ENCODE results near the gene SNRPA1.

SNRPA1 gene

GRCh38 chr15:101262551-101262950 is 32.5 kb downstream of the SNRPA1 start:
- Histone ChIP-seq H4K20me1 (ENCODE audit: insufficient read depth) (no peaks in the 10 kb centered on the region), H3K36me3 (ENCODE audit: insufficient read depth) (no peaks in the 10 kb centered on the region), H3K4me2 (no peak overlapping the region), H2AFZ (ENCODE audit: low read depth) (no peak overlapping the region), H3K9ac (no peak overlapping the region), H3K27me3 (ENCODE audit: insufficient read depth, low read depth) (no peaks in the 10 kb centered on the region), H3K4me1 (ENCODE audit: low read depth, poor library complexity, severe bottlenecking) (peaks cover 66% of the 10 kb centered on the region), H3K79me2 (ENCODE audit: insufficient read depth, low read depth) (no peaks in the 10 kb centered on the region), H3K27ac (no peak overlapping the region), H3K4me3 (IDR thresholded peaks at IDR 0.05; ENCODE audit: insufficient read depth, low read depth, low read length) (no peak overlapping the region)
- TF ChIP-seq, protein P1, sequence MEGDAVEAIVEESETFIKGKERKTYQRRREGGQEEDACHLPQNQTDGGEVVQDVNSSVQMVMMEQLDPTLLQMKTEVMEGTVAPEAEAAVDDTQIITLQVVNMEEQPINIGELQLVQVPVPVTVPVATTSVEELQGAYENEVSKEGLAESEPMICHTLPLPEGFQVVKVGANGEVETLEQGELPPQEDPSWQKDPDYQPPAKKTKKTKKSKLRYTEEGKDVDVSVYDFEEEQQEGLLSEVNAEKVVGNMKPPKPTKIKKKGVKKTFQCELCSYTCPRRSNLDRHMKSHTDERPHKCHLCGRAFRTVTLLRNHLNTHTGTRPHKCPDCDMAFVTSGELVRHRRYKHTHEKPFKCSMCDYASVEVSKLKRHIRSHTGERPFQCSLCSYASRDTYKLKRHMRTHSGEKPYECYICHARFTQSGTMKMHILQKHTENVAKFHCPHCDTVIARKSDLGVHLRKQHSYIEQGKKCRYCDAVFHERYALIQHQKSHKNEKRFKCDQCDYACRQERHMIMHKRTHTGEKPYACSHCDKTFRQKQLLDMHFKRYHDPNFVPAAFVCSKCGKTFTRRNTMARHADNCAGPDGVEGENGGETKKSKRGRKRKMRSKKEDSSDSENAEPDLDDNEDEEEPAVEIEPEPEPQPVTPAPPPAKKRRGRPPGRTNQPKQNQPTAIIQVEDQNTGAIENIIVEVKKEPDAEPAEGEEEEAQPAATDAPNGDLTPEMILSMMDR (conservative IDR thresholded peaks at IDR 0.05; ENCODE audit: low read depth, low read length): no peak

DNA sequence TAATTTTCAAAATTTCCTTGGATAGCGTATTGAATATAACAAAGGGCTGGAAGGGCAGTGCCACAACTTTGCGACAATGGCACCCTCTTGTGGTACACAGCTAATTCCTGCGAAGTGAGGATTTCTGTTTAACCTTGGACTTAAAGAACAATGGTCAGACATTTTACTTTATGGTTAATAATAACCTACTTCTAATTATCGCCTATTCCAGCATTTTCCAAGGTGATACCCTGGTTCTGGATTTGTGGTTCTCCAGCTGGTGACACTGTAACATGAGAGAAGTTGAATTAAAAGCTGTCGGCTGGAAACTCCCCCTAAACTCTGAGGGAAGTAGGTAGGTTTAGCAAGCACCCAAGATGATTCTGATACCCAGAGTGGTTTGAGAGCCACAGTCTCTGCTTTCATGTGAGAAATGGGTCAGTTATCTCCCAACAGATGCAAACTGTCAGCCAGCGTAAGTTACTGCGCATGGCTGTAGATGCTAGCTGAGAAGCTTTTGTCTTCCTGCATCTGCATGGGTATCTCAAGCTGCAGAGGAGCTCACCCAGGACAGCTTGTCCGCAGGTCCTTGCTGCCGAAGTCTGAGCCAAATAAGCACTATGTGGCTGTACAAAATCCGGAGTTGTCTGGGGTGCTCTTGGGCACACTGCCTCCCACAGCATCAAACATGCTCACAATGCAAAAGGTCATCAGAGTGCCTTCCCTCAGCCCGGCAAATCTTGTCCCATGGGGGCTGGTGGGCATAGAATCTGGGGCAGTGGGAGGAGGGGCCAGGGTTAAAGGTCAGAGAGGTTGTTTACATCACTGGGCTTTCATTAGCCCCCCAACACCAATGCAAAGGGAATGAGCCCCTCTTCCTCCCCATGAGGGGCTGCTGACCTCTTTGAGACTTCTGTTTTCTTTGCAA is 36.6 kb downstream of the SNRPA1 start:
- peak overlapping the region; percentile 1; the same call in 1 of the 2 replicates for H3K9ac ChIP-seq
- no peaks in the 10 kb centered on the region for H3K27me3 ChIP-seq (ENCODE audit: insufficient read depth, low read depth)
- no peaks in the 10 kb centered on the region for H3K36me3 ChIP-seq (ENCODE audit: insufficient read depth)
- peaks cover 40% of the 10 kb centered on the region for H3K4me1 ChIP-seq (ENCODE audit: low read depth, poor library complexity, severe bottlenecking)
- TF ChIP-seq, protein P1 (conservative IDR thresholded peaks at IDR 0.05; ENCODE audit: low read depth, low read length): peak; percentile 92
- H3K79me2 ChIP-seq (ENCODE audit: insufficient read depth, low read depth): no peaks in the 10 kb centered on the region; the same call in 1 of the 2 replicates
- H3K4me3 ChIP-seq (IDR thresholded peaks at IDR 0.05; ENCODE audit: insufficient read depth, low read depth, low read length): no peak overlapping the region
- peak overlapping the region; percentile 55 for H3K27ac ChIP-seq
- H3K4me2 ChIP-seq: peak overlapping the region; percentile 57
- no peaks in the 10 kb centered on the region for H4K20me1 ChIP-seq (ENCODE audit: insufficient read depth)
- H2AFZ ChIP-seq (ENCODE audit: low read depth): peak overlapping the region; percentile 62

- Histone ChIP-seq H3K9ac (no peak overlapping the region), H4K20me1 (ENCODE audit: insufficient read depth) (no peaks in the 10 kb centered on the region), H3K27ac (no peak overlapping the region), H3K27me3 (ENCODE audit: insufficient read depth, low read depth) (no peaks in the 10 kb centered on the region), H2AFZ (ENCODE audit: low read depth) (no peak overlapping the region), H3K4me3 (IDR thresholded peaks at IDR 0.05; ENCODE audit: insufficient read depth, low read depth, low read length) (no peak overlapping the region), H3K4me2 (no peak overlapping the region), H3K79me2 (ENCODE audit: insufficient read depth, low read depth) (peaks cover 11% of the 10 kb centered on the region; the same call in 1 of the 2 replicates), H3K4me1 (ENCODE audit: low read depth, poor library complexity, severe bottlenecking) (peaks cover 42% of the 10 kb centered on the region), H3K36me3 (ENCODE audit: insufficient read depth) (no peaks in the 10 kb centered on the region)
- TF ChIP-seq, protein P1 (conservative IDR thresholded peaks at IDR 0.05; ENCODE audit: low read depth, low read length): 0 out of 2 replicates have a peak, but pooled peaks have one; percentile 25
Measured at GRCh38 chr15:101256757-101257156, 38.3 kb downstream of the SNRPA1 start.

GRCh38 chr15:101255615-101256241 is 39.3 kb downstream of the SNRPA1 start:
- TF ChIP-seq, protein P1 (conservative IDR thresholded peaks at IDR 0.05; ENCODE audit: low read depth, low read length): no peak
- Histone ChIP-seq H3K4me1 (ENCODE audit: low read depth, poor library complexity, severe bottlenecking) (peaks cover 42% of the 10 kb centered on the region), H3K27ac (no peak overlapping the region), H4K20me1 (ENCODE audit: insufficient read depth) (0 out of 2 replicates have a peak, but pooled peaks cover 2% of the 10 kb centered on the region), H2AFZ (ENCODE audit: low read depth) (no peak overlapping the region), H3K36me3 (ENCODE audit: insufficient read depth) (no peaks in the 10 kb centered on the region), H3K9ac (no peak overlapping the region), H3K27me3 (ENCODE audit: insufficient read depth, low read depth) (no peaks in the 10 kb centered on the region), H3K79me2 (ENCODE audit: insufficient read depth, low read depth) (peaks cover 14% of the 10 kb centered on the region), H3K4me2 (no peak overlapping the region), H3K4me3 (IDR thresholded peaks at IDR 0.05; ENCODE audit: insufficient read depth, low read depth, low read length) (no peak overlapping the region)
